ENCODE results near the gene PKNOX2. TPM values are rescaled to one million over a fixed set of nuclear protein-coding genes. Genes with fewer than 3 reads are reported as not detected.
A peak's percentile ranks its signal among the peaks of the same experiment; 100 is the strongest.

Gene PKNOX2
- total and polyA plus RNA-seq, 9 of the 15 experiments (the other 6 are each of a cell fraction or from before 2014, with no cell fraction given) = not detected

- no TSS peak for BruUV-seq (replicated peaks)
- no peaks in the 10 kb centered on the region; a peak in 1 of 5 replicates for H3K4me1 ChIP-seq (replicated peaks in 1 of 2; ENCODE audit: control insufficient read depth in 2 of 2, insufficient read depth in 2 of 2, low read length in 2 of 2)
- H3K4me2 ChIP-seq (ENCODE audit: insufficient read depth, low read length) = no peak overlapping the region
- 0 out of 2 replicates have a peak, but pooled peaks have one; percentile 17 for TF ChIP-seq CEBPB (tag; IDR thresholded peaks at IDR 0.05)
- no peak for TF ChIP-seq NFATC3 (IDR thresholded peaks at IDR 0.05)
- in situ Hi-C loops (cut with MboI) (no loop called here), intact Hi-C loops (cut with micrococcal nuclease) (no loop called here)
- no peaks in the 10 kb centered on the region for H3K9me1 ChIP-seq (ENCODE audit: control insufficient read depth, insufficient read depth, low read length)
- ATAC-seq = no peak
- no peak for DNase-seq (ENCODE audit: extremely low read depth in 1 of 4, low spot score in 3 of 4)
- H3K27ac ChIP-seq (ENCODE audit: extremely low read depth, low read depth, low read length) = no peak overlapping the region
- CTCF ChIA-PET (ENCODE audit: low intra/inter-chr PET ratio) = no interaction called here
- no peaks in the 10 kb centered on the region; the same call in 1 of the 2 replicates for H4K20me1 ChIP-seq (replicated peaks; ENCODE audit: control insufficient read depth, insufficient read depth, low read length)
- POLR2A ChIA-PET = no interaction called here
- H3K4me3 ChIP-seq = no peak overlapping the region
- H3K27me3 ChIP-seq (ENCODE audit: control insufficient read depth in 2 of 2, insufficient read depth in 2 of 2, low read length in 2 of 2) = peaks cover 5 to 50% of the 10 kb centered on the region in 2 experiments; a peak in 4 of 5 replicates
- no peaks in the 10 kb centered on the region for H3K36me3 ChIP-seq (ENCODE audit: control insufficient read depth, insufficient read depth, low read length)
- FAIRE-seq = no peak
- H3K9ac ChIP-seq (ENCODE audit: insufficient read depth in 1 of 2, low read depth in 2 of 2, low read length in 2 of 2) = no peak overlapping the region; a peak in 1 of 4 replicates
- WGBS (ENCODE audit: insufficient coverage, low coverage, missing lambda C conversion rate) = 5% methylated on average over 17 of the region's 17 CpGs
- no peak overlapping the region for H2AFZ ChIP-seq (ENCODE audit: low read depth, low read length)
- H3K79me2 ChIP-seq (ENCODE audit: control insufficient read depth, insufficient read depth, low read length) = no peaks in the 10 kb centered on the region
- no peaks in the 10 kb centered on the region for H3K9me3 ChIP-seq (replicated peaks; ENCODE audit: control insufficient read depth, insufficient read depth, low read depth, low read length)
These were observed 86.0 kb downstream of the PKNOX2 start for GRCh38 chr11:125250318-125251213.

GRCh38 chr11:125251214-125251545 is 86.6 kb downstream of the PKNOX2 start:
- H3K27ac ChIP-seq (ENCODE audit: extremely low read depth, low read depth, low read length) = no peak overlapping the region
- ChIA-PET CTCF (ENCODE audit: low intra/inter-chr PET ratio) (no interaction called here), POLR2A (no interaction called here)
- in situ Hi-C loops (cut with MboI) (no loop called here), intact Hi-C loops (cut with micrococcal nuclease) (no loop called here)
- no peaks in the 10 kb centered on the region for H3K9me1 ChIP-seq (ENCODE audit: control insufficient read depth, insufficient read depth, low read length)
- DNase-seq (ENCODE audit: extremely low read depth in 1 of 4, low spot score in 3 of 4) (no peak), FAIRE-seq (no peak), ATAC-seq (no peak)
- H3K36me3 ChIP-seq (ENCODE audit: control insufficient read depth, insufficient read depth, low read length) = no peaks in the 10 kb centered on the region
- no peak overlapping the region for H3K9ac ChIP-seq (ENCODE audit: insufficient read depth in 1 of 2, low read depth in 2 of 2, low read length in 2 of 2)
- H3K9me3 ChIP-seq (replicated peaks; ENCODE audit: control insufficient read depth, insufficient read depth, low read depth, low read length) = no peaks in the 10 kb centered on the region
- H3K4me1 ChIP-seq (replicated peaks in 1 of 2; ENCODE audit: control insufficient read depth in 2 of 2, insufficient read depth in 2 of 2, low read length in 2 of 2) = no peaks in the 10 kb centered on the region; a peak in 1 of 5 replicates
- no peak overlapping the region for H3K4me3 ChIP-seq
- BruUV-seq (replicated peaks) = no TSS peak
- no peak overlapping the region for H3K4me2 ChIP-seq (ENCODE audit: insufficient read depth, low read length)
- no peak overlapping the region for H2AFZ ChIP-seq (ENCODE audit: low read depth, low read length)
- peaks cover 5 to 53% of the 10 kb centered on the region in 2 experiments; a peak in 4 of 5 replicates for H3K27me3 ChIP-seq (ENCODE audit: control insufficient read depth in 2 of 2, insufficient read depth in 2 of 2, low read length in 2 of 2)
- WGBS (ENCODE audit: insufficient coverage, low coverage, missing lambda C conversion rate) = 5% methylated on average over 5 of the region's 5 CpGs
- no peaks in the 10 kb centered on the region for H3K79me2 ChIP-seq (ENCODE audit: control insufficient read depth, insufficient read depth, low read length)
- no peaks in the 10 kb centered on the region; the same call in 1 of the 2 replicates for H4K20me1 ChIP-seq (replicated peaks; ENCODE audit: control insufficient read depth, insufficient read depth, low read length)
- TF ChIP-seq ZNF324 (CRISPR knock-in tag; IDR thresholded peaks at IDR 0.05) = no peak
- no peak for TF ChIP-seq FOXP1 (CRISPR knock-in tag; IDR thresholded peaks at IDR 0.05)
- no peak for TF ChIP-seq ZBTB5 (IDR thresholded peaks at IDR 0.05)
- no peak for TF ChIP-seq JUND (IDR thresholded peaks at IDR 0.05; ENCODE audit: borderline replicate concordance, low read depth, low read length)
- TF ChIP-seq JUND (tag; IDR thresholded peaks at IDR 0.05; ENCODE audit: borderline replicate concordance, low read depth, low read length) = no peak
- no peak for TF ChIP-seq BACH1 (tag; IDR thresholded peaks at IDR 0.05)
- TF ChIP-seq ZNF174 (CRISPR knock-in tag; IDR thresholded peaks at IDR 0.05) = no peak
- TF ChIP-seq MTA2 (IDR thresholded peaks at IDR 0.05; ENCODE audit: low read depth) = no peak
- TF ChIP-seq PHF20 (IDR thresholded peaks at IDR 0.05; ENCODE audit: partially characterized antibody) = no peak
- TF ChIP-seq MEIS2 (IDR thresholded peaks at IDR 0.05; ENCODE audit: partially characterized antibody) = no peak
- TF ChIP-seq ZNF699 (CRISPR knock-in tag; IDR thresholded peaks at IDR 0.05; ENCODE audit: insufficient replicate concordance) = no peak
- TF ChIP-seq RFX1 (IDR thresholded peaks at IDR 0.05) = no peak
